Activated CD4-positive, alpha-beta T cell treated with anti-CD3 and anti-CD28 coated beads, Interleukin-2, Interleukin-6, amounts not matched to agents 100 ng/mL and 50 ng/mL, durations not matched to agents 16 hours and 8 hours (primary cell): ENCODE results near the gene SCUBE3.

Source experiments
- DNase-seq: peaks from one replicate; pipeline ENCODE4 v3.0.0-alpha.2; 2020

The SCUBE3 gene

GRCh38 chr6:35214869-35215664 lies 1.3 kb downstream of the SCUBE3 start:
- no peak for DNase-seq

DNA sequence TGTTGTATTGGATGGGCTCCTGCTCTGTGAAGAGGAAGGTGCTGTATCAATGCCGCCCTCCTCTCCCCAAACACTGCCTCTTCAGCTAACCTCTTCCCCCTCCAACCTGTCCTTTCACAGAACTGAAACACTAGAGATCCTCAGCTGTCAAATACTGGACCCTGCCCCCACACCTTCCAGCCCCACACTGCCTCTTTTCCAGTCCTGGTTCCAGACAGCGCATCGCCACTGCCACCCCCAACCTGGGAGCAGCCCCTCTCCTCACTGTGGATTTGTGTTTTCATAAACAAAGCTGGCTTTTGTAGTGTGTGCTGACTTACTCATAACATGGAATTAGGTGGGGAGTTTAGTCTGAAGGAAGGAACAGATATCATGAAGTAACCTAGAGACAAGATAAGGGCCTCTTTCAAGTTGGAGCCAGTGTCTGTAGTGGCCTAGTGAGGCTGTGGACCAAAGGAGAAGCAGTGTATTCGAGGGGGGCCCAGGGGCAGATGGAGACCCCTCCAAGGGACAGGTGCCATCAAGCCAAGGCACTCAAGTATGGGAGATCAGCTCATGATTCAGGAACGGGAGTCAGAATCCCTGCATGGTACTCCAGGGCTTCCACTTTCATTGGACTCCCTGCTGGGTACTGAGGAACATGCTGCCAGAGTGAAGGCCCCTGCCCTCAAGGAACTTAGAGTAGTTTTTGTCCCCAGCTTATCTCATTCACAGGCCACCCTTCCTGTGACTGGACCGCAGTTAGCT lies 2.1 kb downstream of the SCUBE3 start:
- DNase-seq: no peak

- DNase-seq: no peak
These were observed 2.6 kb downstream of the SCUBE3 start for GRCh38 chr6:35216412-35216732.

DNA sequence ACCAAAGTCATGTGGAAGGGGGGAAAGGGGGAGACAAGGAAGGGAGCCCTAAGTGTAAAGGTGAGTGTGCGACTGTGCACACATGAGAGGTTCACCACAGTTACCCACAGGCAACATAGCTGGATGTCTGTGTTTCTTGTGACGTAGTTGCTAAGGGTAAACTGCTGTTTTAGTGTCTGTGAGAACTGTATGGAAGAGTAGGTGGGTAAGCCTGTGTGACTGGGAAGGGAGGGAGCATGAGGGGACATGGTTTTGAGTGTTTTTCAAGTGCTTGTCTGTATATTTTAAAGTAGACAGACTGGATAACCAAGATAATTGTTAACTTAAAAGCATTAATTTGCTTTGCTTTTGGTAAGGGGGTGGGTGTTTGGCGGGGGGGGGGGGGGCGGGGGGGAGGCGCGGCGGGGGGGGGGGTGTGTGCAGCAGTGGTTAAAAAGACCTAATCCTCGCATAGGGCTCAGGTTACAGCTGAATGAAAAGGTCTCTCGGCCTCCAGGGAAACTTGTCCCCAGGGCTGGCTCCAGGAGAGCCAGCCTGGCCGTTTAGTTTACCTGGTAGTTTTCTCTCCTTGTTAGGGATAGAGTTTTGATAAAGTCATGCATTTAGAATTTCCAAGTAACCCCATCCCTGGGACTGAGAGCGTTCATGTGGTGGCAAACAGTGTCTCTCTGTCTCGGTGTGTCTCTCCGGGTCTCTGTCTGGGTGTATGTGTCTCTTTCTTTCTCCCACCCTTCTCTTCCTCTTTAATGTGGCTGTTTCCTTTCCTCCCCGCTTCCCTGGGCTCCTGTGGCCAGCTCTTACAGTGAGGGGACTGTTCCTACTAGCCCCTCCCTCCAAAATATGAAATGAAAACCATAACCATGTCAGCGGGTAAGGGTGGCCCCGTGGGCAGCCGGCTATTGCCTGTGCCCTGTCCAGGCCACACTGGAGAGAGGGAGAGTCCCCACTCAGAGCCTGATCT lies 3.4 kb downstream of the SCUBE3 start:
- no peak for DNase-seq

DNA sequence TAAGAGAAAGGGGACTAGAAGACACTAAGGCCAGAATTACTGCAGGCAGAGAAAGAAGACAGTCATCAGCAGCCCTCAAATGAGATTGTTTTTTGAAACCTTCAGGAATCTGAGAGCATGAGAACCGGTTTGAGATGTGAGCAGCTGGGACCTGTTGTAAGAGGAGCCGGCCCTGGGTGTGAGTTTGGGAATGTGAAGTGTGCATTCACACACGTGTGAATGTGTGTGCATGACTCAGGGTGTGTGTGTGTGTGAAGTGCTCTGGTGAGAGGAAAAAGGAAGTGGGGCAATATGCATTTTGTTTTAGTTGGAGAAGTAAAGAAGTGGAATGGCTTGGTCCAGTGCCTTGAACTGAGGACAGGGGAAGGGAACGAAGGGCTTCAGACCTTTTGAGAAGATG lies 4.3 kb downstream of the SCUBE3 start:
- no peak for DNase-seq

- no peak for DNase-seq
These were observed 4.7 kb downstream of the SCUBE3 start for GRCh38 chr6:35218456-35218855.

DNA sequence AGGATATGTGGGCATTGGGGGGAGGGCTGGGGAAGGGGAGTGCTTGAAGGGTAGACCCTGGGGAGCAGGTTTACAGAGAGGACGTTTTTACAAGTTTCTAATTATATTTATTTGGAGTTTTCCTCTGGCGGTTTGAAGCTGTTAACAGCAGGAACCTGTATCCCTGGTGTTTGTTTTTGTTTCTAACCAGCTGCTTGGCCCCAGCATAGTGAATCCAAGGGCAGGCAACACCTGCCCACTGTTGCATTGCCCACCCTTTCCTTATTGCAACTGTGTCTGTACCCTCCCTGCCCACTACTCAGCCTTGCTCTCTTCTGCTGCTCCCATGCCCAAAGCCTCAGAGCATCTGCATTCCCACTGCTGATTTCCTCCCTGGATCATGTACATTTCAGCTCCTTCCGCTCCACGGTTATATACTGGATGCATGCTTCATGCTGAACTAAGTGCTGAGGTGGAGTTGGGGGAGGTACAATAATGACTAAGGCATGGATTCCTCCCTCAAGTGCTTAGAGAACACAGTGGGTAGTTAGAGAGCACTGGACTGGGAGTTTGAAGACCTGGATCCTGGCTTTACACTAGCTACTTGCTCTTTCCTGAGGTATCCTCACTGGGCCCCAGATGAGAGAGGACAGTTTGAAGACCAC lies 6.0 kb downstream of the SCUBE3 start:
- no peak for DNase-seq

GRCh38 chr6:35220711-35221110 lies 7.0 kb downstream of the SCUBE3 start:
- no peak for DNase-seq

GRCh38 chr6:35223396-35223795 lies 9.6 kb downstream of the SCUBE3 start:
- no peak for DNase-seq

DNA sequence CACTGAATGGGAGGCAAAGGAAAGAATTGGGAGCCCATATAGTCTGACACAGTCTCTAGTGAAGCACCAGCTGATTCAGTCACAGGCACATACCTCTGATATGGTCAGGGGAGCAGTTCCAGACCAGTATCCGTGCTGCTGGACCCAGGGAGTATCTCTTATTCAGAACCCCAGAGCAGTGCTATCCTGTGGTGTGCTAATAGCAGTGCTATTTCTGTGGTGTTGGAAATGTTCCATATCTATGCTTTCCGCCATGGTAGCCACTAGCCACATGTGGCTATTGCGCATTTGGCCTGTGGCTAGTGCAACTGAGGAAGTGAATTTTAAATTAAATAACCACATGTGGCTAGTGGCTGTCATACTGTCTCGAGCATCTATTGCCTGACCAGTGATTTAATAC lies 11.0 kb downstream of the SCUBE3 start:
- no peak for DNase-seq

DNA sequence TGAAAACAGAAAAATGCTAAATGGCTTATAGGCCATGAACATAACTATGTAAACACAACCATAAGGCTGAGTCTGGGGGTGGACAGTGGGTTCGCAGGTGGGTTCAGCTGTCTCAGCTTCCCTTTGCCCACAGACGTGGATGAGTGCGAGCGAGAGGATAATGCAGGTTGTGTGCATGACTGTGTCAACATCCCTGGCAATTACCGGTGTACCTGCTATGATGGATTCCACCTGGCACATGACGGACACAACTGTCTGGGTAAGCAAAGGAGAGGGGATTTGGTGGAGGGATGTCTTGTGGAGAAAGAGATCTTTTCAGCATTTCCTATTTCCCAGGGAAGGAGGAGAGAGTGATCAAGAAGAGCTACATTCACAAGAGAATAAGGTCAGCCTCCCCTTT lies 14.7 kb downstream of the SCUBE3 start:
- DNase-seq: no peak

DNA sequence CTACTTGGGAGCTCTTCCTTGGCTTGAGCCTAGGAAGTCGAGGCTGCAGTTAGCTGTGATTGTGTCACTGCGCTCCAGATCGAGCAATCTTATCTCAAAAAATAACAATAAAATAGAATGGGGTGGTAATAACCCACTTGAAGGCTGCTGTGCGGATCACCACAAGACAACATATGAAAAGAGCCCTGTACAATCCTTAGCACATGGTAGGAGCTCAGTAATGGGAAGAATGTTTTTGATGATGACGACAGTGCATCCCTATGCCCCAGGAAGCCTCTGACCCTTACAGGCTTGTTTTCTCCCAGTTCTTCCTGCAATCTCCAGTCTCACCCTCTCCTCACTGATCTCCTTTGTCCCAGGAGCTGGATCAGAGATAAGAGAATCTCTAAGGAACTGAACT lies 15.5 kb downstream of the SCUBE3 start:
- no peak for DNase-seq

DNA sequence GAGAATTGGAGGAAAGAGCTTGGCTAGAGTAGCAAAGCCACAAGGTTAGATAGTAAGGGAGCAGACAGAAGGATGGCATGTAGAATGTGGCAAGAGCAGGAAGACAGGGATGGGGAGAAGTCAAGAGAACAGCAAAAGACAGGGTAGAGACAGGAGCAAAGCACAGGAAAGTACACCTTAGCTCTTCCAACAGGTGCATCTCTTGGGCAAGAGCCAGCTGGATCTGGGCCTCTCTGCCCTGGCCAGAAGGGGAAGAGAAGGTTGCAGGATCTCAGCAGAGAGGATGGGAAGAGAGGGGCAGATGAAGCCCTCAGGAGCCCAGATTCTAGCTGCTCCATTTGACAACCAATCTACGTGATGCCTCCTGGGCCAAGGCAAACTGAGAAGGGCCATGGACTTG lies 16.7 kb downstream of the SCUBE3 start:
- DNase-seq: no peak

GRCh38 chr6:35230950-35231349 lies 17.2 kb downstream of the SCUBE3 start:
- no peak for DNase-seq

GRCh38 chr6:35231563-35231962 lies 17.8 kb downstream of the SCUBE3 start:
- DNase-seq: no peak

- DNase-seq: no peak
These were observed 21.1 kb downstream of the SCUBE3 start for GRCh38 chr6:35234901-35235300.

- DNase-seq: no peak
These were observed 22.5 kb downstream of the SCUBE3 start for GRCh38 chr6:35236223-35236622.

DNA sequence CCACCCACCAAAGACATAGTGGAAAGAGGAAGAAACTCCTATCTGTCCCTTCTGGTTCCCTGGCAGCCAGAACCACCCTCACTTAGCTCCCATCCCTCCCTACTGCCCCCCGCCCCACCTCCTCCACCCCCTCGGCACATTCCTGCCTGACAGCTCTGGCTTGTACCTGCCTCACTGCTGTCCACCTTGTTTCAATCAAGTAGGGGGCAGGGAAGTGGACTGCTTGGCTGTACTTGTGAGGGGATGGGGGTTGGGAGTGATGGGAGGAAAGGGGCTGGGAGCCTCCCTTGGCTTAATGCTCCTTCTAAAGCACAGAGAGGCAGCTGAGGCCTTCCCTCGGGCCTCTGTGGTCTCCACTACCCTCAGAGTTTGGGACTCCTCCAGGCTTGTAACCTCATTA lies 23.7 kb downstream of the SCUBE3 start:
- DNase-seq: no peak

GRCh38 chr6:35238843-35239289 lies 25.1 kb downstream of the SCUBE3 start:
- no peak for DNase-seq

DNA sequence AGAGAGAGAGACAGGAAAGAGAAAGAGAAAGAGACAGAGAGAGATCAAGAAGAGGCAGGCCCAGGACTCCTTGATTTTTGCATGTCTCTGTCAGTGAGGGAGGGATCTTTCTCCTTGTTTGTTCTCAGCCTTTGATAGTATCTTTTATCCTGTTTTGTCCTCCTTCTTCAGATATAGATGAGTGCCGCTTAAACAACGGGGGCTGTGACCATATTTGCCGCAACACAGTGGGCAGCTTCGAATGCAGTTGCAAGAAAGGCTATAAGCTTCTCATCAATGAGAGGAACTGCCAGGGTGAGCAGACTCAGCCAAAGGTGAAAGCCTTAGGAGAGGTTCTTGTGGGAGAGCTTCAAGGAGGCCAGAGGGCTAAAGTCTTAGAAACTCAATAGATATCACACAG lies 25.8 kb downstream of the SCUBE3 start:
- DNase-seq: no peak

DNA sequence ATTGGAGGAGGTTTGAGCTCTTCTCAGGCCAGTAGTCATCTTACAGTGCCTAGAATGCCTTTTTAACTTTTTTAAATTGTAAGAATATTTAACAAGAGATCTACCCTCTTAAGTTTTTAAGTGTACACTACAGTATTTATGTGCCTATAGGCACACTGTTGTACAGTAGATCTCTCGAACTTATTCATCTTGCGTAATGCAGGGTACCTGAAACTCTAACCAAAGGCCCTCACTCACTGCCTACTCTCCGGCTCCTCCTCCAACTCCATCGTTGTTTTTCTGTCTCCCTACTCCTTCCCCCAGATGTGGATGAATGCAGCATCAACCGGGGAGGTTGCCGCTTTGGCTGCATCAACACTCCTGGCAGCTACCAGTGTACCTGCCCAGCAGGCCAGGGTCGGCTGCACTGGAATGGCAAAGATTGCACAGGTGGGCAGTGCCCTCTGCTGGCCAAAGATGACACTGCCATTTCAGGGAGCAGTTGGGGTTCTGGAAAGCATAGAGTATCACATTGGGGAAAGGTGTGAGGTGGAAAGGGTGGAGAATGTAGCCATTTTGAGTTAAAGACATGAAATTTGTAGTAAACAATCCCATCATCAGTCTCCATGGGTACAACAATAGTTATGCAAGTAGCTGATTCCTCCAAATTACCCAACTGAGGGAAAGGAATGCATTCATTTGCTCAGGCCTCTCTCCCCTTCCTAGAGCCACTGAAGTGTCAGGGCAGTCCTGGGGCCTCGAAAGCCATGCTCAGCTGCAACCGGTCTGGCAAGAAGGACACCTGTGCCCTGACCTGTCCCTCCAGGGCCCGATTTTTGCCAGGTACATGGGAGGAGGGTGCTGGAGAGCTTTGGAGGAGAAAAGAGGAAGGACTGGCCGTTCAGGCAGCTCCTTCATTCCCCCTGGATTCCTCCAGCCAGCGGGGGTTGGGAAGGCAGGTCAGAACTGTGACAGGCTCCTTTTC lies 27.4 kb downstream of the SCUBE3 start:
- peak; percentile 82 for DNase-seq

GRCh38 chr6:35242486-35242885 lies 28.7 kb downstream of the SCUBE3 start:
- DNase-seq: no peak
